Epidermal melanocyte (primary cell): Measurements from ENCODE around the gene PATE4.

Experiments
- DNase-seq: peaks from one replicate; pipeline ENCODE4 v3.0.0; 2011; ENCODE audit warnings: low spot score; ENCODE audit not compliant: insufficient read length

The PATE4 gene

DNA sequence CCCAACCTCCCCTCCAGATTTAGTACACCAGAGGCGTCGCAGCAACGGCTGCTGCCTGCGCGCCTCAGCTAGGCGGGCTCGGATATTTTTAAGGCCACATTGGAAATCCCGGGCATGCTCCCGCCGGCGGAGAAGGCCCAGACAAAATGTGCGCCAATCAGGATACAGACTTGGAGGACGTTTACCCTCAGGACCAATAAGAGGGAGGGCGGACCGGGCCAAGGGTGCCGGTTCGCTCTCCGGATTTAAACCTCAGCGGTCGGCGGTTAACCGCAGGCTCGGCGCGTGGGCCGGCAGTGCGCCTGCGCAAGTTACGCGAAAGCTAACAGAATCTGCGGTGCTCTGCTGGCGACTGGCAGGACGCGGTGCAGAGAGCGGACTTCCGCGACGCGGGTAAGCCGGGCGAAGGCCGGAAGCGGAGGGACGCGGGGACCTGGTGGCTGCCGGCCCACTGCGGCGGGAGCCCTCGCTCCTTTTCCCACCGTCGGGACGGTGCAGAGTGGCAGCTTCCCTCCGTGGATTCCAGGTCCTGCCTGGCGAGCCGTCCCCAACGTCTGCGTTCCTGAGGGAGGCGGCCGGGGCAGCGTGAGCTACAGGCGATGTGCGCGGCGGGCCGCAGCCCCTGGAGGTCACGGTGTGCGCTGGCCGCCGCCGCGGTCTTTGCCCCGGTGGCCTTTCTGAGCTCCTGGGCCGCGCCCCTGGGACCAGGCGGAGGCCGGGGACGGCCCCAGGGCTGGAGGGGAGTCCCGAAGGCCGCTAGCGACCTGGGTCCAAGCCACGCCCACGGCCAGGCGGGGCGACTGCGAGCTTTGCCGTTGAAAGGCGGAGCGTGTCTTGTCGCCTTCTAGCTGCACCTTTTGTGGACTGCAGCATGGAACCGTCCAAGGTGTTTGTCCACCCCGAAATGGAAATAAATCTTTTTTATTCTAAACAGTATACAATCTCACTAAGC lies 54.5 kb downstream of the PATE4 start, which contains the start of gene HYLS1:
HYLS1 (plus strand) TSS at position 296 of the 952 bp plus-strand sequence. CDS start 11,701 bp downstream, outside the sequence.
- peak; percentile 86 for DNase-seq
